Uterus (tissue), 2 donors: ENCODE data around the gene COA5.

Source experiments
- CTCF ChIP-seq, 4 experiments: fragments of 200-600 bp in 2 of 4; fragments of 450-650 bp in 2 of 4; sonication (generic) in 2 of 4; IDR thresholded peaks; one replicate each; pipeline ENCODE4 v1.5.1; 2016 to 2019; ENCODE audit warnings: antibody characterized with exemption in 4 of 4, mild to moderate bottlenecking in 2 of 4, moderate library complexity in 1 of 4
- POLR2A ChIP-seq, 2 donors: fragments of 450-650 bp; IDR thresholded peaks; one replicate each; pipeline ENCODE4 v1.6.1; 2016; ENCODE audit warnings: antibody characterized with exemption in 2 of 2, mild to moderate bottlenecking in 1 of 2, moderate library complexity in 1 of 2

GRCh38 chr2:98568161-98568956 is 40.0 kb downstream of the COA5 start:
- TF ChIP-seq CTCF (IDR thresholded peaks at IDR 0.05) (no peak), POLR2A (IDR thresholded peaks at IDR 0.05) (no peak)
